MCF 10A (cell line): Measurements from ENCODE around the gene SYT15. TPM values are rescaled to one million over a fixed set of nuclear protein-coding genes. Genes with fewer than 3 reads are reported as not detected.

Source experiments
- BruUV-seq: library from RNA; stranded (reverse); fragments of 400-500 nt; replicated peaks from 2 replicates; lab custom pipeline; 2021; lab: Mats Ljungman, UMichigan
- CTCF ChIA-PET: fragments of 300-600 bp; sonication (Branson Sonifier 250); formaldehyde crosslinking; extraction: SDS; loops from one replicate; lab custom pipeline; 2021; ENCODE audit warnings: antibody characterized with exemption, inconsistent platforms; lab: Yijun Ruan, JAX
- POLR2A ChIA-PET: fragments of 300-600, 350-650 bp; sonication (Branson Sonifier 250); formaldehyde crosslinking; extraction: SDS; loops from one replicate; lab custom pipeline; 2020; ENCODE audit warnings: antibody characterized with exemption, inconsistent platforms; lab: Yijun Ruan, JAX
- DNase-seq: peaks from one replicate; pipeline ENCODE4 v3.0.0-alpha.2; 2018; ENCODE audit not compliant: unreplicated experiment
- H3K27ac Mint-ChIP-seq: one replicate; pipeline ENCODE4 v1.8.0; 2022; ENCODE audit warnings: mild to moderate bottlenecking, low read depth, mixed read lengths; ENCODE audit not compliant: unreplicated experiment
- H3K27me3 Mint-ChIP-seq: one replicate; pipeline ENCODE4 v1.8.0; 2022; ENCODE audit warnings: mixed read lengths; ENCODE audit not compliant: insufficient read depth, unreplicated experiment
- H3K36me3 Mint-ChIP-seq: one replicate; pipeline ENCODE4 v1.8.0; 2022; ENCODE audit warnings: mild to moderate bottlenecking, moderate library complexity, mixed read lengths; ENCODE audit not compliant: insufficient read depth, unreplicated experiment
- H3K4me1 Mint-ChIP-seq: one replicate; pipeline ENCODE4 v1.8.0; 2022; ENCODE audit warnings: mixed read lengths; ENCODE audit not compliant: insufficient read depth, unreplicated experiment
- H3K4me3 Mint-ChIP-seq: one replicate; pipeline ENCODE4 v1.8.0; 2022; ENCODE audit warnings: mild to moderate bottlenecking, moderate library complexity, mixed read lengths; ENCODE audit not compliant: unreplicated experiment
- H3K9me3 Mint-ChIP-seq: one replicate; pipeline ENCODE4 v1.8.0; 2022; ENCODE audit warnings: mixed read lengths; ENCODE audit not compliant: unreplicated experiment
- intact Hi-C: fragments of 100-400 bp; cut with micrococcal nuclease; formaldehyde crosslinking; loops from 2 replicates; pipeline ENCODE4 v1.14.1; 2022
- total RNA-seq: library from RNA; stranded (reverse); gene quantifications from 2 replicates; pipeline ENCODE4 v1.2.3, GENCODE V29; 2022
- TF ChIP-seq, protein P1 (sequence below): fragments of 200-600 bp; IDR thresholded peaks from one replicate; pipeline ENCODE4 v1.8.0; 2022; ENCODE audit warnings: antibody characterized with exemption, mild to moderate bottlenecking; ENCODE audit not compliant: unreplicated experiment

The SYT15 gene
- total RNA-seq, 1 experiment from 2014 or later: 0.84 TPM

DNA sequence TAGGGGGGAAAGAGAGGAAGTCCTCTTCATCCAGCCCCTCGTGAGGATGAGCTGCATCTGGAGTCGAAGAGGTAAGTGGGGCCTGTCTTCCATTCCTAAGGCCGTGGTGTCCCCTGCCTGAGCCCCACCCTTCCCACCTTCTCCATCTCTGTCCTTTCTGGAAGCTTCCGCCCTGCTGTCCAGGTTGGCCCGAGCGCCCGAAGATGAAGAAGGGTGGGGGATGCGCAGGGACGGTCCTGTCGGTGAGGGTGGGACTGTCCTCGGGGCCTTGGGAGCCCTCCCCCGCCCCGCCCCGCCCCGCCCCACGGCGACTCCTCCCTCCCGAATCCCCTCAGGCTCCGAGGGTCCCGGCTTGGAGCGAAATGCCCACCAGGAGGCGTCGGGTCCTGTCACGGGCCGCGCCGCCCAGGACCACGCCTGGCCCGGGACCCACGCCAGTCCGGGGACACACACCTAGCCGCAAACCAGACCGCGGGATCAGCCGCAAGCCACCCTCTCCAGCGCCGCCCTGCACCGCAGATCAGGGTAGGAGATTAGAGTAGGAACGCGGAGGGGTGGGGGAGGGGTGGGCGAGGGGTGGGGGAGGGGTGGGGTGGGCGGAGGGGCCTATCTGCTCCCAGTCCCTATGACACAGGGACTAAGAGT is 37.8 kb upstream of the SYT15 start:
- BruUV-seq: no TSS peak
- CTCF ChIA-PET: no interaction called here

DNA sequence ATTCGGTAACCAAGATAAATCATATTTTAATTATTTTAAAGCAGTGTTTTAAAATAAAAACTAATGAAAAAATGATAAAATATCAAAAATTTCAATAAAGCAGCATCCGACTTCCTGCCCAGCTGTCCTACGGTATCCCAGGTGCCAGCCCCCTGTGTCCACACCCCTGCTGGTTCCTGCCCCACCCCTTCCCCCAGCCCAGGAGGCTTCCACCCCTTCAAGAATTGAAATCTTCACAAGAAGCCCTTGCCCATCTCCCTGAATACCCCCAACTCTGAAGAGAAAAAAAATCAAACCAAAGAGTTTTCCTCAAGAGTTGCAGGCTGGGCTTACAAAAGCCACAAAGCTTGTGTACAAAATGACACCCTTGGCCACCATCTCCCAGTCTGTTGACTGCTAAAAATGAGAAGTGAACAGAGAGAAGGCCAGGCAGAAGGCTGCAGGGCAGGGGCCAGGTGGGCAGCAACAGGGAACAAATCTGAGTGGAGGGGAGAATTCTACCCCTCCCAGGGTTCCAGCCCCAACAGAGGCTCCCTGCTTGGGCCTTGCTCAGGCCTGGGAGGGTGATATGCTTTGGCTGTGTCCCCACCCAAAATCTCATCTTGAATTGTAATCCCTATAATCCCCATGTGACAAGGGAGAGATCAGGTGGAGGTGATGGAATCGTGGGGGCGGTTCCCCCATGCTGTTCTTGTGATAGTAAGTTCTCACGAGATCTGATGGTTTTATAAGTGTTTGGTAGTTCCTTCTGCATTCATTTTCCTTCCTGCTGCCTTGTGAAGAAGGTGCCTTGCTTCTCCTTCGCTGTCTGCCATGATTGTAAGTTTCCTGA is 37.0 kb upstream of the SYT15 start:
- no peak overlapping the region for H3K27ac Mint-ChIP-seq
- H3K36me3 Mint-ChIP-seq: no peaks in the 10 kb centered on the region
- POLR2A ChIA-PET: no interaction called here
- H3K27me3 Mint-ChIP-seq: peaks cover 12% of the 10 kb centered on the region
- H3K4me1 Mint-ChIP-seq: no peaks in the 10 kb centered on the region
- BruUV-seq: no TSS peak
- intact Hi-C loops: no loop called here
- no peaks in the 10 kb centered on the region for H3K9me3 Mint-ChIP-seq
- DNase-seq: no peak
- H3K4me3 Mint-ChIP-seq: no peak overlapping the region
- TF ChIP-seq, protein P1, sequence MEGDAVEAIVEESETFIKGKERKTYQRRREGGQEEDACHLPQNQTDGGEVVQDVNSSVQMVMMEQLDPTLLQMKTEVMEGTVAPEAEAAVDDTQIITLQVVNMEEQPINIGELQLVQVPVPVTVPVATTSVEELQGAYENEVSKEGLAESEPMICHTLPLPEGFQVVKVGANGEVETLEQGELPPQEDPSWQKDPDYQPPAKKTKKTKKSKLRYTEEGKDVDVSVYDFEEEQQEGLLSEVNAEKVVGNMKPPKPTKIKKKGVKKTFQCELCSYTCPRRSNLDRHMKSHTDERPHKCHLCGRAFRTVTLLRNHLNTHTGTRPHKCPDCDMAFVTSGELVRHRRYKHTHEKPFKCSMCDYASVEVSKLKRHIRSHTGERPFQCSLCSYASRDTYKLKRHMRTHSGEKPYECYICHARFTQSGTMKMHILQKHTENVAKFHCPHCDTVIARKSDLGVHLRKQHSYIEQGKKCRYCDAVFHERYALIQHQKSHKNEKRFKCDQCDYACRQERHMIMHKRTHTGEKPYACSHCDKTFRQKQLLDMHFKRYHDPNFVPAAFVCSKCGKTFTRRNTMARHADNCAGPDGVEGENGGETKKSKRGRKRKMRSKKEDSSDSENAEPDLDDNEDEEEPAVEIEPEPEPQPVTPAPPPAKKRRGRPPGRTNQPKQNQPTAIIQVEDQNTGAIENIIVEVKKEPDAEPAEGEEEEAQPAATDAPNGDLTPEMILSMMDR: no peak
- CTCF ChIA-PET: no interaction called here

More for the DNA sequence above, 37.8 kb upstream of the SYT15 start:
- Mint-ChIP-seq H3K27me3 (peaks cover 12% of the 10 kb centered on the region), H3K36me3 (no peaks in the 10 kb centered on the region), H3K9me3 (no peaks in the 10 kb centered on the region), H3K4me1 (no peaks in the 10 kb centered on the region), H3K4me3 (no peak overlapping the region), H3K27ac (no peak overlapping the region)
- no peak for DNase-seq
- TF ChIP-seq, protein P1: no peak
- intact Hi-C loops: no loop called here
- POLR2A ChIA-PET: no interaction called here

DNA sequence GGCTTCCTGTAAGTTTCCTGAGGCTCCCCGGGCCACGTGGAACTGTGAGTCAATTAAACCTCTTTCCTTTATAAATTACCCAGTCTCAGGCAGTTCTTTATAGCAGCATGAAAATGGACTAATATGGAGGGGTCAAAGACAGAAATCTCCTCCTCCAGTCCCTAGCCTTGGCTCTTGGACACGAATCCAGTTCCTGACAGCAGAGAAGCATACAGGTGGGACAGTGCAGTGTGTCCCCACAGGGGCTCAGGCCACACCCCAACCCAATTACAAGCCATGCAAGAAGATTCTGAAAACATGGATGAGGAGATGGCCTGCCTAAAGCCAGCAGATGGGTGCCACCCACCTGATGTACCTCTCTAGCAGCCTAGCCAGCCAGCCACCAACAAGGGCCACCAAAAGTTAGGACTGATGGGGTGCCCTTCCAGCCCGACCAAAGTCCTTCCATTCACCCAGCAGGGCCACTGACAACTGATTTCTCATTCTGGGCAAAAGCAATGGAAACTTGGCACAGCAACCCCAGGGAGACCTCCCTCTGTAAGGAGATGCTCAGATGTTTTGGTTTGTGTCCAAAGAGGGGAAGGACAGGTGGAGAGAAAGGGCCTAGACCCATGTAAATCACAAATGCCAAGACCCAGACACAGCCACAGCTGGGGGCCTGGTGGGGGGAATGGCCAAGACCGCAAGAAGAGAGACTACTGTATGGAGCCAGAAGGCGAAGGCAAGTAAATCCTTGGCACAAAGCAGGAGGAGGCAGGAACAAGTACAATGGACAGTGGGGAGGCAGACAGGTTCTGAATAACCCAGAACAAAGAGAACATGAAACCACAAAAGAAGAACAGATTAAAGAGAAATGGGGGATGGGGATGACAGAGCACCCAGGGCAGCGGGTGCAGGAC is 36.1 kb upstream of the SYT15 start:
- H3K27me3 Mint-ChIP-seq: peaks cover 12% of the 10 kb centered on the region
- ChIA-PET CTCF (no interaction called here), POLR2A (no interaction called here)
- H3K27ac Mint-ChIP-seq: no peak overlapping the region
- H3K4me3 Mint-ChIP-seq: no peak overlapping the region
- no peaks in the 10 kb centered on the region for H3K4me1 Mint-ChIP-seq
- intact Hi-C loops: no loop called here
- DNase-seq: no peak
- H3K9me3 Mint-ChIP-seq: no peaks in the 10 kb centered on the region
- TF ChIP-seq, protein P1: no peak
- no TSS peak for BruUV-seq
- H3K36me3 Mint-ChIP-seq: no peaks in the 10 kb centered on the region
